ENCODE measurements around the gene PCBP3.

The PCBP3 gene

GRCh38 chr21:45940621-45941337 is 297.3 kb downstream of the PCBP3 start:
- Histone ChIP-seq H3K9ac (ENCODE audit: low read length) (no peak overlapping the region), H3K27me3 (ENCODE audit: low read length) (no peaks in the 10 kb centered on the region), H4K20me1 (ENCODE audit: low read depth, low read length) (no peaks in the 10 kb centered on the region), H3F3A (ENCODE audit: insufficient read depth) (no peaks in the 10 kb centered on the region), H3K27ac (ENCODE audit: low read depth, low read length) (no peak overlapping the region), H3K9me2 (replicated peaks; ENCODE audit: insufficient read depth, low read length) (no peaks in the 10 kb centered on the region), H3K36me3 (ENCODE audit: low read length) (no peaks in the 10 kb centered on the region), H3K4me3 (ENCODE audit: insufficient read depth, low read length, poor library complexity, severe bottlenecking) (no peak overlapping the region), H3K79me2 (ENCODE audit: insufficient read depth, low read length) (no peaks in the 10 kb centered on the region), H3K9me3 (ENCODE audit: insufficient read depth, low read length) (no peaks in the 10 kb centered on the region), H2AFZ (ENCODE audit: low read depth, low read length, severe bottlenecking) (no peak overlapping the region), H3K4me2 (ENCODE audit: low read depth, low read length, poor library complexity, severe bottlenecking) (no peak overlapping the region)
- TF ChIP-seq EZH2phosphoT487 (conservative IDR thresholded peaks at IDR 0.05; ENCODE audit: low read length) = no peak
- no peak for TF ChIP-seq CTCF (IDR thresholded peaks at IDR 0.05; ENCODE audit: insufficient read depth, low read length, poor library complexity, severe bottlenecking)

- no peak overlapping the region for H2AFZ ChIP-seq (ENCODE audit: low read depth, low read length, severe bottlenecking)
- TF ChIP-seq CTCF (IDR thresholded peaks at IDR 0.05; ENCODE audit: insufficient read depth, low read length, poor library complexity, severe bottlenecking) (no peak), EZH2phosphoT487 (conservative IDR thresholded peaks at IDR 0.05; ENCODE audit: low read length) (no peak)
- no peak overlapping the region for H3K27ac ChIP-seq (ENCODE audit: low read depth, low read length)
- H3K79me2 ChIP-seq (ENCODE audit: insufficient read depth, low read length) = no peaks in the 10 kb centered on the region
- no peaks in the 10 kb centered on the region for H3K9me2 ChIP-seq (replicated peaks; ENCODE audit: insufficient read depth, low read length)
- no peaks in the 10 kb centered on the region for H4K20me1 ChIP-seq (ENCODE audit: low read depth, low read length)
- no peaks in the 10 kb centered on the region for H3K9me3 ChIP-seq (ENCODE audit: insufficient read depth, low read length)
- no peak overlapping the region for H3K4me2 ChIP-seq (ENCODE audit: low read depth, low read length, poor library complexity, severe bottlenecking)
- H3F3A ChIP-seq (ENCODE audit: insufficient read depth) = no peaks in the 10 kb centered on the region
- H3K4me3 ChIP-seq (ENCODE audit: insufficient read depth, low read length, poor library complexity, severe bottlenecking) = no peak overlapping the region
- no peaks in the 10 kb centered on the region for H3K27me3 ChIP-seq (ENCODE audit: low read length)
- H3K9ac ChIP-seq (ENCODE audit: low read length) = no peak overlapping the region
- no peaks in the 10 kb centered on the region for H3K36me3 ChIP-seq (ENCODE audit: low read length)
These were observed 297.8 kb downstream of the PCBP3 start for GRCh38 chr21:45941338-45941710.

GRCh38 chr21:45941717-45942546 is 298.4 kb downstream of the PCBP3 start:
- H3F3A ChIP-seq (ENCODE audit: insufficient read depth) = no peaks in the 10 kb centered on the region
- TF ChIP-seq EZH2phosphoT487 (conservative IDR thresholded peaks at IDR 0.05; ENCODE audit: low read length) = no peak
- TF ChIP-seq CTCF (IDR thresholded peaks at IDR 0.05; ENCODE audit: insufficient read depth, low read length, poor library complexity, severe bottlenecking) = no peak
- no peaks in the 10 kb centered on the region for H3K27me3 ChIP-seq (ENCODE audit: low read length)
- H3K9me2 ChIP-seq (replicated peaks; ENCODE audit: insufficient read depth, low read length) = no peaks in the 10 kb centered on the region
- H3K36me3 ChIP-seq (ENCODE audit: low read length) = no peaks in the 10 kb centered on the region
- no peaks in the 10 kb centered on the region for H3K9me3 ChIP-seq (ENCODE audit: insufficient read depth, low read length)
- no peaks in the 10 kb centered on the region for H3K79me2 ChIP-seq (ENCODE audit: insufficient read depth, low read length)
- no peak overlapping the region for H3K9ac ChIP-seq (ENCODE audit: low read length)
- H3K27ac ChIP-seq (ENCODE audit: low read depth, low read length) = no peak overlapping the region
- H3K4me3 ChIP-seq (ENCODE audit: insufficient read depth, low read length, poor library complexity, severe bottlenecking) = no peak overlapping the region
- H2AFZ ChIP-seq (ENCODE audit: low read depth, low read length, severe bottlenecking) = no peak overlapping the region
- H4K20me1 ChIP-seq (ENCODE audit: low read depth, low read length) = no peaks in the 10 kb centered on the region
- H3K4me2 ChIP-seq (ENCODE audit: low read depth, low read length, poor library complexity, severe bottlenecking) = no peak overlapping the region

Data from SU-DHL-6 (cell line).